Measurements from ENCODE around the gene TSPAN7.

Gene TSPAN7

GRCh38 chrX:38595801-38596200 is 34.5 kb downstream of the TSPAN7 start:
- DNase-seq: no peak

GRCh38 chrX:38596939-38597338 is 35.6 kb downstream of the TSPAN7 start:
- DNase-seq: no peak

GRCh38 chrX:38599796-38600755 is 38.7 kb downstream of the TSPAN7 start:
- DNase-seq: no peak

- DNase-seq: no peak
Measured at GRCh38 chrX:38601866-38602265, 40.5 kb downstream of the TSPAN7 start.

- DNase-seq: no peak
Measured at GRCh38 chrX:38606821-38607220, 45.5 kb downstream of the TSPAN7 start.

- DNase-seq: no peak
Measured at GRCh38 chrX:38607976-38608375, 46.6 kb downstream of the TSPAN7 start.

GRCh38 chrX:38610849-38611248 is 49.5 kb downstream of the TSPAN7 start:
- no peak for DNase-seq

- no peak for DNase-seq
Measured at GRCh38 chrX:38612281-38612680, 50.9 kb downstream of the TSPAN7 start.

GRCh38 chrX:38614485-38614884 is 53.1 kb downstream of the TSPAN7 start:
- no peak for DNase-seq

GRCh38 chrX:38616904-38617303 is 55.6 kb downstream of the TSPAN7 start:
- no peak for DNase-seq

GRCh38 chrX:38618180-38618579 is 56.8 kb downstream of the TSPAN7 start:
- DNase-seq: no peak

- no peak for DNase-seq
Measured at GRCh38 chrX:38620623-38621022, 59.3 kb downstream of the TSPAN7 start.

GRCh38 chrX:38626296-38626695 is 65.0 kb downstream of the TSPAN7 start:
- peak; percentile 56 for DNase-seq

- DNase-seq: no peak
Measured at GRCh38 chrX:38627683-38628082, 66.3 kb downstream of the TSPAN7 start.

GRCh38 chrX:38628587-38628986 is 67.2 kb downstream of the TSPAN7 start:
- DNase-seq: no peak

GRCh38 chrX:38632516-38632915 is 71.2 kb downstream of the TSPAN7 start:
- no peak for DNase-seq

GRCh38 chrX:38634665-38635064 is 73.3 kb downstream of the TSPAN7 start:
- no peak for DNase-seq

GRCh38 chrX:38636949-38637819 is 75.8 kb downstream of the TSPAN7 start:
- peak; percentile 54 for DNase-seq

- DNase-seq: no peak
Measured at GRCh38 chrX:38638952-38639529, 77.7 kb downstream of the TSPAN7 start.

- DNase-seq: no peak
Measured at GRCh38 chrX:38639730-38640129, 78.4 kb downstream of the TSPAN7 start.

- no peak for DNase-seq
Measured at GRCh38 chrX:38641197-38641596, 79.9 kb downstream of the TSPAN7 start.

- DNase-seq: no peak
Measured at GRCh38 chrX:38643903-38644302, 82.6 kb downstream of the TSPAN7 start.

- DNase-seq: no peak
Measured at GRCh38 chrX:38646129-38646528, 84.8 kb downstream of the TSPAN7 start.
